ENCODE results near the gene PHYHIPL. TPM values are rescaled to one million over a fixed set of nuclear protein-coding genes. Genes with fewer than 3 reads are reported as not detected.

PHYHIPL gene
- total and polyA plus RNA-seq, 8 donors: 0.12 to 5.9 (median 0.35) TPM; not detected in 3

DNA sequence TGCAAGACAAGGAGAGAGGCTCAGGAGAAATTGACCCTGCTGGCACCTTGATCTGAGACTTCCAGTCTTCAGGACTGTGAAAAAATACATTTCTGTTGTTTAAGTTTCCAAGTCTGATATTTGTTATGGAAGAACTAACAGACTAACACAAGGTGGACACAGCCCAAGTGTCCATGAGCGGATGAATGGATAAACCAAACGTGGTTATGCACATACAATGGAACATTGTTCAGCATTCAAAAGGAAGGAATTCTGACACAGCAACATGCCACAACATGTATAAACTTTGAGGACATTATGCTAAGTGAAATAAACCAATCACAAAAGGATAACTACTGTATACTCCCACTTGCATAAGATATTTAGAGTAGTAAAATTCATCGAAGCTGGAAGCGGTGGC, 109.4 kb downstream of the PHYHIPL start:
- intact Hi-C loops (cut with DNase I; ENCODE audit: low total_unique reads): no loop called here
- Histone ChIP-seq H3K4me3 (no peak overlapping the region), H3K4me1 (peaks cover 0 to 23% (median 3%) of the 10 kb centered on the region in 4 donors), H3K9me3 (no peaks in the 10 kb centered on the region), H3K36me3 (no peaks in the 10 kb centered on the region), H3K27me3 (no peaks in the 10 kb centered on the region), H3K27ac (no peak overlapping the region)
- DNase-seq: no peak
- TF ChIP-seq, protein P1, sequence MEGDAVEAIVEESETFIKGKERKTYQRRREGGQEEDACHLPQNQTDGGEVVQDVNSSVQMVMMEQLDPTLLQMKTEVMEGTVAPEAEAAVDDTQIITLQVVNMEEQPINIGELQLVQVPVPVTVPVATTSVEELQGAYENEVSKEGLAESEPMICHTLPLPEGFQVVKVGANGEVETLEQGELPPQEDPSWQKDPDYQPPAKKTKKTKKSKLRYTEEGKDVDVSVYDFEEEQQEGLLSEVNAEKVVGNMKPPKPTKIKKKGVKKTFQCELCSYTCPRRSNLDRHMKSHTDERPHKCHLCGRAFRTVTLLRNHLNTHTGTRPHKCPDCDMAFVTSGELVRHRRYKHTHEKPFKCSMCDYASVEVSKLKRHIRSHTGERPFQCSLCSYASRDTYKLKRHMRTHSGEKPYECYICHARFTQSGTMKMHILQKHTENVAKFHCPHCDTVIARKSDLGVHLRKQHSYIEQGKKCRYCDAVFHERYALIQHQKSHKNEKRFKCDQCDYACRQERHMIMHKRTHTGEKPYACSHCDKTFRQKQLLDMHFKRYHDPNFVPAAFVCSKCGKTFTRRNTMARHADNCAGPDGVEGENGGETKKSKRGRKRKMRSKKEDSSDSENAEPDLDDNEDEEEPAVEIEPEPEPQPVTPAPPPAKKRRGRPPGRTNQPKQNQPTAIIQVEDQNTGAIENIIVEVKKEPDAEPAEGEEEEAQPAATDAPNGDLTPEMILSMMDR (IDR thresholded peaks at IDR 0.05): no peak
- TF ChIP-seq EP300 (IDR thresholded peaks at IDR 0.05) (no peak), POLR2A (IDR thresholded peaks at IDR 0.05) (no peak), POLR2AphosphoS5 (IDR thresholded peaks at IDR 0.05) (no peak)
- 68 to 83% (median 76%) methylated on average over 4 of the region's 4 CpGs for WGBS, 5 donors

DNA sequence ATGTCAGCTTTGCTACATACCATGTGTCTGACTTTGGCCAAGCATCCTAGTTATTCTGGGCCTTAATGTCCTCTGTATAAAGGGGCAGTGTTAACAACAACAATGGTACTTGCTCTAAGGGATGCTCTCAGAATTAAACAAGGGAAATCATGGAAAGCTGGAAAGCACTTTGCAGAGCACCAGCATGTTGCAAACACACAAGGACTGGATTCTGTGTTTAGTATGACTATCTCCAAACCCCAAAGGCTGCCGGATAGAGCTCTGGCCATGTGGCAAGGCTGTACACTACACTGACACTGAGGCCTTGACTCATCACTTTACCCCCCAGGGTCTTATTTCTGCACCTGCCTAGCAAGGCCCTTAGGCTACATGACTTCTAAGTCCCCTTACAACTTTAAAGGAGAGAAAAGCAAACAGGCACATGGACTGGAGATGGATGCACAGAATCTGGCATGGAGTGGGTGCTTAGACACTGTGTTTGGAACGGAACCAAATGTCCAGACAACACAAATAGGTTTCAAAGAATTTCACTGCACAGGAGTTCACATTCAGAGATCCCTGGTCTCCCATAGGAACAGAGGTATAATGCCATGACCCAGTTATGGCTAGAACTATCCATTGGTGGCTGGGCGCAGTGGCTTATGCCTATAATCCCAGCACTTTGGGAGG, 111.3 kb downstream of the PHYHIPL start:
- Histone ChIP-seq H3K9me3 (no peaks in the 10 kb centered on the region), H3K36me3 (no peaks in the 10 kb centered on the region), H3K27ac (no peak overlapping the region), H3K27me3 (no peaks in the 10 kb centered on the region), H3K4me1 (peaks cover 0 to 23% (median 3%) of the 10 kb centered on the region in 4 donors), H3K4me3 (no peak overlapping the region)
- intact Hi-C loops (cut with DNase I; ENCODE audit: low total_unique reads): no loop called here
- WGBS, 5 donors: 76 to 88% (median 80%) methylated on average over 3 of the region's 3 CpGs
- DNase-seq: no peak
- TF ChIP-seq POLR2A (IDR thresholded peaks at IDR 0.05) (no peak), EP300 (IDR thresholded peaks at IDR 0.05) (no peak), POLR2AphosphoS5 (IDR thresholded peaks at IDR 0.05) (no peak)
- TF ChIP-seq, protein P1 (IDR thresholded peaks at IDR 0.05): no peak

DNA sequence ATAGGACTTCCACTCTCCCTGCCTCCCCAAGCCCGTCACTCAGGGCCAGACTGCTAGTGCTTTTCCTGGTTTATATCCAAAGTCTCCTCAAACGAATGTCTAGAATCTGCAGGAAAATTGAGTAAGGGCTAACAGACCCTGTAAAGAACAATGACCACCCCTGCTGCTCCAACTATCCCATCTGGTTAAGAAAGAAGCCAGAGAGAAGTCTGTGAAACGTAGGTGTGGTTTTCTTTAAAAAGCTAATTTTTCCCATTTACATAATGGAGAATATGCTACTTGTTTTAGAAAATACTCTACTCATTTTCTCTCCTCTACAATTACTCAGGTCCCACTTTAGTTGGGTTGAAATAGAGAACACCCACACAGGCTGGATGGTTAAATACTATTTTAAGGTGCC, 113.4 kb downstream of the PHYHIPL start:
- intact Hi-C loops (cut with DNase I; ENCODE audit: low total_unique reads): no loop called here
- WGBS, 5 donors: 68 to 85% (median 77%) methylated on average over 3 of the region's 3 CpGs
- no peaks in the 10 kb centered on the region for H3K27me3 ChIP-seq
- TF ChIP-seq POLR2AphosphoS5 (IDR thresholded peaks at IDR 0.05) (no peak), POLR2A (IDR thresholded peaks at IDR 0.05) (no peak), EP300 (IDR thresholded peaks at IDR 0.05) (no peak)
- TF ChIP-seq, protein P1 (IDR thresholded peaks at IDR 0.05): no peak
- H3K9me3 ChIP-seq: no peaks in the 10 kb centered on the region
- no peaks in the 10 kb centered on the region for H3K36me3 ChIP-seq
- H3K4me1 ChIP-seq: peaks cover 0 to 14% (median 3%) of the 10 kb centered on the region in 4 donors
- DNase-seq: no peak
- no peak overlapping the region for H3K27ac ChIP-seq
- no peak overlapping the region for H3K4me3 ChIP-seq

DNA sequence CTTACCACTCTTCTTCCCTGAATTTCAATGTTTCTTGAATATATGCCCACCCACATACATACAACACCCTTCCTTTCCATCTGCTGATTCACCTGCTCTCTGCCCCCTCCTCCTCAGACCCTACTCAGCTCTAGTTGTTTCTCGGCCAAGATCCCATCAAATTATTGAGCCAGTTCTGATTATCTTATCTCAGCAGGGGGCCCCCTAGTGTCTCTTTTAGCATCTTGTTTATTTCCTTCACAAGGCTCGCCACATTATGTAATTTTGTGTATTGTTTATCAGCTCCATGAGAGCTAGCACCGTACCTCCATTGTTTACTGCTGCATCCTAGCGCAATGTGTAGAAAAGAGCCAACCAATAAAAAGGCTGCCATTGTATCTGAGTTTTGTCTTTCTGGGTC, 114.0 kb downstream of the PHYHIPL start:
- Histone ChIP-seq H3K27ac (no peak overlapping the region), H3K27me3 (no peaks in the 10 kb centered on the region), H3K36me3 (no peaks in the 10 kb centered on the region), H3K9me3 (no peaks in the 10 kb centered on the region), H3K4me1 (peaks cover 0 to 8% (median 0%) of the 10 kb centered on the region in 4 donors), H3K4me3 (no peak overlapping the region)
- 65 to 74% (median 70%) methylated on average over 4 of the region's 4 CpGs for WGBS, 5 donors
- TF ChIP-seq, protein P1 (IDR thresholded peaks at IDR 0.05): no peak
- no peak for TF ChIP-seq EP300 (IDR thresholded peaks at IDR 0.05)
- TF ChIP-seq POLR2A (IDR thresholded peaks at IDR 0.05): no peak
- no peak for TF ChIP-seq POLR2AphosphoS5 (IDR thresholded peaks at IDR 0.05)
- intact Hi-C loops (cut with DNase I; ENCODE audit: low total_unique reads): no loop called here
- no peak for DNase-seq

Other genes with a start within 250 kb of the PHYHIPL start
- 10 to 100 TPM in 4 of 5 donors, under 1 TPM in 1; 0.89 to 47.3 (median 19.4) TPM for gene FAM13C, start 185.9 kb downstream of the PHYHIPL start, total RNA-seq
- gene FAM13C, start 185.9 kb downstream of the PHYHIPL start, polyA plus RNA-seq: 1 to 10 TPM; 2.2 to 7.2 (median 2.5) TPM

All from stomach (tissue), 9 donors.